Head of caudate nucleus (tissue), 42 donors: ENCODE results near the gene LYPLA2.
"Not testable (repeated sequence)": the region's sequence is repeated elsewhere in the genome, so short reads cannot be mapped to it uniquely, and the experiment has no call there.

Source experiments
- DNase-seq, 42 donors: peaks; one replicate each; pipeline versions ENCODE4 v3.0.0 to v3.0.0-alpha.2; 2020 to 2021; ENCODE audit warnings: mixed read lengths in 7 of 42
- intact Hi-C: fragments of 100-400 bp; cut with DNase I; formaldehyde crosslinking; loops from one replicate; pipeline ENCODE4 v1.15.0; 2022

LYPLA2 gene

DNA sequence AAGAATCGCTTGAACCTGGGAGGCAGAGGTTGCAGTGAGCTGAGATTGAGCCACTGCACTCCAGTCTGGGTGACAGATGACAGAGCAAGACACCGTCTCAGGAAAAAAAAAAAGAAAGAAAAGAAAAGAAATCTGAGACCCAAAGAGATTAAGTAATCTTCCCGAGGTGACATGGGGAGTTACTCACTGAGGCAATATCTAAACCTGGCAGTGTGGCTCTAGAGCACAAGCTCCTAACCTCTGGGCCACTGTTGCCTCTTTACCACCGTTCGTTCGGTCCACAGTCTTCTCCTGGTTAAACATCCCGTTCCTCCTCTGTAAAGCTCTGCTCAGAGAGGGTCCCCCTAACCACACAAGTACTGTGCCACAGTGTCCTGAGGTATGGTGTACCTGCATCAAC is 32.8 kb downstream of the LYPLA2 start:
- intact Hi-C loops: no loop called here
- DNase-seq: no peak

DNA sequence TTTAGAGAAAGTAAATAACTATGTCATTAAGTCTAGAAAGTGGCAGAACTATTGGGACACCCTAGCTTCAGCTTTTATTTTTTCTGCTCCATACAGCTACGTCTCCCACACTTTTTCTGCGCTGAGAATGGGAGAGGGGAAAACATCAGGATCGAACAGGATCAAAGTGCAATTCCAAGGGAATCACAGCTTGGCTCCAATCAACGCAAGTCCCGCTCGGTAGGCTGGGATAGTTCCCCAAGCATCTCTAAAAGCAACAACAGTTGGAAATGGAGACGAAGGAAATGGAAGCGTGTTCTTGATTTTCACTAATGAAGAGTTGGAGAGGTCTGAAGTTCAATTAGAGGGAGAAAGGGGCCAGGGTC is 33.7 kb downstream of the LYPLA2 start:
- peak in 2 of 42 donors; percentile 4 to 18 for DNase-seq
- intact Hi-C loops: loop anchor here (5.0 kb wide), 1 partner anchor 43 kb away; the partner anchor contains the start of gene FUCA1

DNA sequence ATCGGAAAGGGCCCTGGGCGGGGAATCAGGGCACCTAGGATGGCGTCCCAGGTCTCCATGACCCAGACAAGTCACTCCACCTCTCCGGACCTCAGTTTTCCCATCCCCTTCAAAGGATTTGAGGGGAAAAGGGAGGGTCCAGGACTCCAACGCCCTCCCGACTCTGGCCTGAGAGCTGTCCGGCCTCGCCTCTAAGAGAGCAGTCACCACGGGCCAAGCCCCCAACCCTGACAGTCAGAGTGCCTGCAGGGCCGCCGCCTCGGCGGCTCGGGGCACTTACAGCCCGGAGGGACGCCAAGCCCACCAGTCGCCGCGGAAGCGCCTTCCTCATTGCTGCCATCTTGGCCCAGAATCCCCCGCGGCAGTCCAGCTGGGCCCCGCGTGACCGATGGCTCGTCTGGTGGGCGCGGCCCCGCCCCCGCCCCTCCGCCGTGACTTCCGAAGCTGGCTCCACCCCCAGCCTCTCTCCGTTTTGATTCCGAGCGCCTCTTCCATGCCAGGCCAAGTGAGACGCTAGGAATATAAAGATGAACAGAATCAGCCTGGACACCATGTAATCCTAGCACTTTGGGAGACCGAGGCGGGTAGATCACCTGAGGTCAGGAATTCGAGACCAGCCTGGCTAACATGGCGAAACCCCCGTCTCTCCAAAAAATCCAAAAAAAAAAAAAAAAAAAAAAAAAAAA is 34.3 kb downstream of the LYPLA2 start, which contains the start of gene HMGCL:
TSS of gene HMGCL (minus strand) at position 354 of the 686 bp plus-strand sequence. CDS start at position 340, 14 bp downstream.
- intact Hi-C loops: loop anchor here (5.0 kb wide), 1 partner anchor 42 kb away; the partner anchor contains the start of gene FUCA1
- DNase-seq: peak; percentile 83 to 97 (median 93)

DNA sequence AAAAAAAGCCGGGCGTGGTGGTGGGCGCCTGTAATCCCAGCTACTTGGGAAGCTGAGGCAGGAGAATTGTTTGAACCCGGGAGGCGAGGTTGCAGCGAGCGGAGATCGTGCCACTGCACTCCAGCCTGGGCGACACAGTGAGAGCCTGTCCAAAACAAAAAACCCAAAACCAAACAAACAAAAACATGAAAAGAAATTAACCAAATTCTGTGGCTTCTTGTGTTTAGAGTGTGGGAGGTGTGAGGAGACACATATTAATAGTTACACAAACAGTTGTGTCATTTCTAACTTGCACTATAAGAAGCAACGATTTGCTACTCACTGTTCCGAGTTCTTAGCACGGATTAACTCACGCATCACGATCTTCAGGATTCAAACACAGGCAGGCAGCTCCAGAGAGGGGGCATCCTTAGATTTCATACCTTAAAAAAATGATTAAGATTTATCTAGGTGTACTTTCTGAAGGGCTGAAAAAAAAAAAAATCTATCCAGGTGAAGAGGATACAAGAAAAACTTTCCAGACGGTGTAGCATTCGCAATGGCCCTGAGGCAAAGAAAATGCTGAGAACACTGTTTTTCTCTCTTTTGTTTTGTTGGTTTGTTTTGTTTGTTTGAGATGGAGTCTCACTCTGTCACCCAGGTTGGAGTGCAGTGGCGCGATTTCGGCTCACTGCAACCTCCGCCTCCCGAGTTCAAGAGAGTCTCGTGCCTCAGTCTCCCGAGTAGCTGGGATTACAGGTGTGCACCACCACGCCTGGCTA is 35.0 kb downstream of the LYPLA2 start:
- intact Hi-C loops: loop anchor here (5.0 kb wide), 1 partner anchor 41 kb away; the partner anchor contains the start of gene FUCA1

DNA sequence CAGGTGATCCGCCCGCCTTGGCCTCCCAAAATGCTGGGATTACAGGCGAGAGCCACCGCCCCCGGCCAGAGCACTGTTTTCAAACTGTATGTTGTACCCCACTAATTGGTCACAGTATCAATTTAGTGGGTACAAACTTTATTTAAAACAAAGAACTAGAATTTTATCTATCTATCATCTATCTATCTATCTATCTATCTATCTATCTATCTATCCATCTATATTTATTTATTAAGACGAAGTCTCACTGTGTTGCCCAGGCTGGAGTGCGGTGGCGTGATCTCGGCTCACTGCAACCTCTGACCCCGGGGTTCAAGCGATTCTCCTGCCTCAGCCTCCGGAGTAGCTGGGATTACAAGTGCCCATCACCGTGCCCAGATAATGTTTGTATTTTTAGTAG is 35.6 kb downstream of the LYPLA2 start:
- intact Hi-C loops: loop anchor here (5.0 kb wide), 1 partner anchor 41 kb away; the partner anchor contains the start of gene FUCA1
- DNase-seq: not testable (repeated sequence)

More for the DNA sequence above, 35.0 kb downstream of the LYPLA2 start:
- peak in 2 of 42 donors; percentile 12 to 20 for DNase-seq

DNA sequence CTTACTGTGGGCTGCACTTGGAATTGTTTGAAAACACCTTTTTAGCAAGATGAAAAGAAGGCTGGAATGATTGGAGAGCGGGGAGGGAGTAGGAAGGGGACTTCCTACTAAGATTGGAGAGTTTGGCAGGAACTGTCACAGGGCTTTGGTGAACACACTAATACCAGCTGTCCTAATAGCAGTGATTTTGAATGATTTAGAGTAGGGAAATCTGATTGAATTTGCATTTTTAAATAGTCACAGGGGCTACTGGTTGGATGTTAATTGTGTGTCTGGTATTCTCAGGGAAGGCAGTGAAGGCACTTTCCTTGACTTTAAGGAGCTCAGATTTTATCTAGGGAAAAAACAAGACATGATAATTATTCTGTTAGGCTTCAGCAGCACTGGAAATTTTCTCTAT is 36.8 kb downstream of the LYPLA2 start:
- intact Hi-C loops: loop anchor here (5.0 kb wide), 1 partner anchor 40 kb away; the partner anchor contains the start of gene FUCA1
- DNase-seq: no peak

DNA sequence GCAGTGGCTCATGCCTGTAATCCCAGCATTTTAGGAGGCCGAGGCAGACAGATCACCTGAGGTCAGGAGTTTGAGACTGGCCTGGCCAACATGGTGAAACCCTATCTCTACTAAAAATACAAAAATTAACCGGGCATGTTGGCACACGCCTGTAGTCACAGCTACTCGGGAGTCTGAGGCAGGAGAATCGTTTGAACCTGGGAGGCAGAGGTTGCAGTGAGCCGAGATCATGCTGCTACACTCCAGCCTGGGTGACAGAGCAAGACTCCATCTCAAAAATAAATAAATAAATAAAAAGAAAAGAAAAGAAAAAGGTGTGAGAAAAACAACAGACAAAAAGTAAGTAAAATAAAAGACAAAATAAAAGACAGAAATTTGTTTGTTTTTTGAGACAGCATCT is 43.2 kb downstream of the LYPLA2 start:
- intact Hi-C loops, DNase-seq: not testable (repeated sequence)

DNA sequence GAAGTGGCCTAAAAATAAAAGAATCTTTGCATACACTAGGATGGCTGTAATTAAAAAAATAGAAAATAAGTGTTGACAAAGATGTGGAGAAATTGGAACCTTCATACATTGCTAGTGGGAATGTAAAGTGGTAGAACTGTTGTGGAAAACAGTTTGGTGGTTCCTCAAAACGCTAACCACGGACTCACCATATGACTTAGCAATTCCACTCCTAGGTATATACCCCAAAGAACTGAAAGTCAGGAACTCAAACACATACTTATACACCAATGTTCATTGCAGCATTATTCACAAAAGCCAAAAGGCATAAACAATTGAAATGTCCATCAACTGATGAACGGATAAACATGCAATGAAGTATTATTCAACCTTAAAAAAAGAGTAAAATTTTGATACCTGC is 45.1 kb downstream of the LYPLA2 start:
- no peak for DNase-seq
- intact Hi-C loops: no loop called here

DNA sequence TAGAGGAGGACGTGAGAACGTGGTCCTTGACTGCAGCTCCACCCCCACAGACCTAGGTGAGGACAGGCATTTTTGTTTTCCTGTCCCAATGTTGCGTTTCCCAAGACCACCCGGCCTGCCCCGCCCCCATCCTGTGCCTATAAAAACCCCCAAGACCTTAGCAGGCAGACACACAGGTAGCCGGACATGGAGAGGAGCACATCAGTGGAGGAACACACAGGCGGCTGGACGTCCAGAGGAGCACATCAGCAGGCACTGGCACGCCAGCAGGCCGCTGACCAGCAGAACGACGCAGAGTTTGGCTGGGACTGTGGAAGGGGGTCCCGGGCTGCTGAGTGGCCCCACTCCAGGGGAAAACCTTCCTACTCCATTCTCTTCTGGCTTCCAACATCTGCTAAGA is 47.0 kb downstream of the LYPLA2 start:
- DNase-seq: no peak
- intact Hi-C loops: no loop called here

DNA sequence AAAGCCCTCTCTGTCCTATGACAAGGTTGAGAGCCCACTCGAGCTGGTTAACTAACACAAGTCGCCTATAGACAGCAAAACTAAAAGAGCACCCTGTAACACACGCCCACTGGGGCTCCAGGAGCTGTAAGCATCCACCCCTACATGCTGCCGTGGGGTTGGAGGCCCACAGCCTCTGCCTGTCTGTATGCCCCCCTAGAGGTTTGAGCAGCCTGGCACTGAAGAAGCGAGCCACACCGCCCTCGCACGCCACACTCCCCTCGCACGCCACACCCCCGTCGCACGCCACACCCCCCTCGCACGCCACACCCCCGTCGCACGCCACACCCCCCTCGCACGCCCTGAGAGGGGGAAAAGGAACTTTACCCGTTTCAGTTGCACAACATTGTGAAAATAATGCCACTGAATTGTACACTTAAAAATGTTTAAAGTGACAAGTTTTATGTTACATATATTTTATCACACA is 47.5 kb downstream of the LYPLA2 start:
- peak in 40 of 42 donors; percentile 19 to 80 (median 60) for DNase-seq
- intact Hi-C loops: no loop called here

DNA sequence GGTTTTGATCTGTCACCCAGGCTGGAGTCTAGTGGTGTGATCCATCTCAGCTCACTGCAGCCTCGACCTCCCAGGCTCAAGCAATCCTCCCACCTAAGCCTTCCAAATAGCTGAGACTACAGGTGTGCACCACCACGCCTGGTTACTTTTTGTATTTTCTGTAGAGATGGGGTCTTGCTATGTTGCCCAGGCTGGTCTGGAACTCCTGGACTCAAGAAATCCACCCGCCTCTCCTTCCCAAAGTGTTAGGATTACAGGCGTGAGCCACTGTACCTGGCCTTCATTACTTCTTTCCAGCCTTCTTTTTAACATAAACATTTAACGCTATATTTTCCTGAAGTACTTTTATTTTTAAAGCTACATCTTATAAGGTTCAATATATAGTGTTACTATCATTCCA is 52.7 kb downstream of the LYPLA2 start:
- DNase-seq: no peak
- intact Hi-C loops: no loop called here
